HG03378 (cell line): Measurements from ENCODE around the gene NAA20.

ENCODE experiments used
- ATAC-seq: cut with Tn5 transposase; IDR thresholded peaks from one replicate; pipeline ENCODE4 v1.9.1; 2021; ENCODE audit warnings: mild to moderate bottlenecking, moderate library complexity; ENCODE audit not compliant: unreplicated experiment

The NAA20 gene

GRCh38 chr20:20017844-20018185, 653 bp downstream of the NAA20 start:
- ATAC-seq = peak; percentile 9

GRCh38 chr20:20018366-20018765, 1.2 kb downstream of the NAA20 start:
- ATAC-seq = no peak

- no peak for ATAC-seq
These were observed 2.0 kb downstream of the NAA20 start for GRCh38 chr20:20019123-20019522.

- no peak for ATAC-seq
These were observed 3.7 kb downstream of the NAA20 start for GRCh38 chr20:20020908-20021307.

- ATAC-seq = no peak
These were observed 4.7 kb downstream of the NAA20 start for GRCh38 chr20:20021835-20022234.

GRCh38 chr20:20022498-20022897, 5.3 kb downstream of the NAA20 start:
- ATAC-seq = peak; percentile 67

GRCh38 chr20:20023395-20023794, 6.2 kb downstream of the NAA20 start:
- no peak for ATAC-seq

- no peak for ATAC-seq
These were observed 7.8 kb downstream of the NAA20 start for GRCh38 chr20:20024942-20025341.

- ATAC-seq = no peak
These were observed 10.1 kb downstream of the NAA20 start for GRCh38 chr20:20027284-20027683.

- ATAC-seq = no peak
These were observed 14.6 kb downstream of the NAA20 start for GRCh38 chr20:20031790-20032189.

GRCh38 chr20:20034486-20034885, 17.3 kb downstream of the NAA20 start:
- no peak for ATAC-seq

- no peak for ATAC-seq
These were observed 19.6 kb downstream of the NAA20 start for GRCh38 chr20:20036756-20037155.

- ATAC-seq = no peak
These were observed 20.8 kb downstream of the NAA20 start for GRCh38 chr20:20037960-20038359.

GRCh38 chr20:20038586-20038985, 21.4 kb downstream of the NAA20 start:
- ATAC-seq = no peak

- ATAC-seq = no peak
These were observed 22.7 kb downstream of the NAA20 start for GRCh38 chr20:20039752-20040387.

- ATAC-seq = peak; percentile 8
These were observed 34.6 kb downstream of the NAA20 start for GRCh38 chr20:20051767-20052073.

- ATAC-seq = peak; percentile 93
These were observed 35.2 kb downstream of the NAA20 start, which contains the start of the genes CFAP61 and CRNKL1 for GRCh38 chr20:20052074-20052970. CFAP61 (plus strand) TSS chr20:20052532; CDS start chr20:20056654, 4,122 bp downstream. CRNKL1 (minus strand) TSS chr20:20052466; CDS start chr20:20052342, 124 bp downstream.

GRCh38 chr20:20060234-20060998, 43.3 kb downstream of the NAA20 start:
- ATAC-seq = no peak

- ATAC-seq = no peak
These were observed 47.0 kb downstream of the NAA20 start for GRCh38 chr20:20063941-20064702.

GRCh38 chr20:20065361-20065760, 48.2 kb downstream of the NAA20 start:
- ATAC-seq = no peak
